Smooth muscle cell (in vitro differentiated cells): Measurements from ENCODE around the gene WTIP. TPM values are rescaled to one million over a fixed set of nuclear protein-coding genes. Genes with fewer than 3 reads are reported as not detected.
"Not testable (repeated sequence)": the region's sequence is repeated elsewhere in the genome, so short reads cannot be mapped to it uniquely, and the experiment has no call there.

Experiments used
- DNase-seq: peaks from one replicate; lab custom pipeline; 2025; ENCODE audit not compliant: unreplicated experiment; lab: John Stamatoyannopoulos, UW
- H2AFZ ChIP-seq: fragments of 200-600 bp; sonication (generic); 2 replicates; pipeline ENCODE4 v1.6.0; 2016; ENCODE audit warnings: antibody characterized with exemption, low read depth, mild to moderate bottlenecking
- H3F3A ChIP-seq: fragments of 200-600 bp; sonication (generic); 2 replicates; pipeline ENCODE4 v1.6.0; 2017; ENCODE audit warnings: antibody characterized with exemption, low read depth
- H3K27ac ChIP-seq: fragments of 200-600 bp; sonication (generic); 2 replicates; pipeline ENCODE4 v1.5.1; 2016; ENCODE audit warnings: low read depth, mild to moderate bottlenecking
- H3K27me3 ChIP-seq: fragments of 200-600 bp; sonication (generic); 2 replicates; pipeline ENCODE4 v1.6.1; 2016; ENCODE audit warnings: low read depth, mild to moderate bottlenecking
- H3K36me3 ChIP-seq: fragments of 200-600 bp; sonication (generic); 2 replicates; pipeline ENCODE4 v1.5.1; 2016; ENCODE audit warnings: low read depth
- H3K4me1 ChIP-seq: fragments of 200-600 bp; sonication (generic); 2 replicates; pipeline ENCODE4 v1.5.1; 2016; ENCODE audit warnings: low read depth
- H3K4me2 ChIP-seq: fragments of 200-600 bp; sonication (generic); 2 replicates; pipeline ENCODE4 v1.6.0; 2016; ENCODE audit warnings: mild to moderate bottlenecking
- H3K4me3 ChIP-seq: fragments of 200-600 bp; sonication (generic); 2 replicates; pipeline ENCODE4 v1.5.1; 2016; ENCODE audit warnings: mild to moderate bottlenecking
- H3K79me2 ChIP-seq: fragments of 200-600 bp; sonication (generic); 2 replicates; pipeline ENCODE4 v1.6.0; 2016; ENCODE audit warnings: low read depth, mild to moderate bottlenecking
- H3K9ac ChIP-seq: fragments of 200-600 bp; sonication (generic); 2 replicates; pipeline ENCODE4 v1.6.0; 2016; ENCODE audit warnings: low read depth
- H3K9me3 ChIP-seq: fragments of 200-600 bp; sonication (generic); replicated peaks from 2 replicates; pipeline ENCODE4 v1.5.1; 2016; ENCODE audit warnings: low read depth
- H4K20me1 ChIP-seq: fragments of 200-600 bp; sonication (generic); 2 replicates; pipeline ENCODE4 v1.6.0; 2016; ENCODE audit warnings: low read depth
- CTCF ChIP-seq: fragments of 200-600 bp; sonication (generic); IDR thresholded peaks from 2 replicates; pipeline ENCODE4 v1.5.1; 2017; ENCODE audit warnings: borderline replicate concordance, mild to moderate bottlenecking, antibody characterized with exemption; ENCODE audit not compliant: insufficient read depth, poor library complexity, severe bottlenecking
- WGBS: methylation state at CpG from one replicate; pipeline ENCODE4 v1.1.7; 2016; ENCODE audit warnings: low lambda C conversion rate; 5-methylcytosine and 5-hydroxymethylcytosine counted together
- polyA plus RNA-seq: library from polyadenylated mRNA; unstranded; fragments of >200 nt; fragmentation: Nextera tagmentation; extraction: Ambion mirVana; gene quantifications from 2 replicates; pipeline ENCODE4 v1.2.1, GENCODE V29; 2016
- total RNA-seq: library from RNA; depleted of rRNA; stranded (reverse); fragments of >200 nt; gene quantifications from 2 replicates; pipeline ENCODE4 v1.2.3, GENCODE V29; 2014

Gene WTIP
- total and polyA plus RNA-seq, 2 experiments from 2014 or later: 13.8 to 16.0 TPM

- H3K36me3 ChIP-seq: peaks cover 23% of the 10 kb centered on the region
- no peak overlapping the region for H3K4me3 ChIP-seq
- H2AFZ ChIP-seq: no peak overlapping the region
- 97% methylated on average over 3 of the region's 3 CpGs for WGBS
- no peak overlapping the region for H3K27ac ChIP-seq
- H4K20me1 ChIP-seq: peaks cover 29% of the 10 kb centered on the region
- H3K79me2 ChIP-seq: peaks cover 11% of the 10 kb centered on the region
- H3K4me1 ChIP-seq: no peaks in the 10 kb centered on the region
- no peaks in the 10 kb centered on the region for H3K9me3 ChIP-seq
- TF ChIP-seq CTCF: no peak
- H3F3A ChIP-seq: no peaks in the 10 kb centered on the region
- no peak overlapping the region for H3K4me2 ChIP-seq
- no peak overlapping the region for H3K9ac ChIP-seq
- no peak for DNase-seq
- H3K27me3 ChIP-seq: no peaks in the 10 kb centered on the region
Measured at GRCh38 chr19:34448191-34448590, 33.4 kb upstream of the WTIP start.

- Histone ChIP-seq H4K20me1 (peaks cover 36% of the 10 kb centered on the region), H3K4me3 (no peak overlapping the region), H3K27ac (no peak overlapping the region), H3K4me2 (no peak overlapping the region), H3F3A (no peaks in the 10 kb centered on the region), H2AFZ (no peak overlapping the region), H3K79me2 (peaks cover 41% of the 10 kb centered on the region), H3K36me3 (peaks cover 20% of the 10 kb centered on the region), H3K4me1 (no peaks in the 10 kb centered on the region), H3K9me3 (no peaks in the 10 kb centered on the region), H3K27me3 (no peaks in the 10 kb centered on the region), H3K9ac (no peak overlapping the region)
- no peak for DNase-seq
- no peak for TF ChIP-seq CTCF
Measured at GRCh38 chr19:34452723-34453122, 28.8 kb upstream of the WTIP start.

- DNase-seq: no peak
- no peaks in the 10 kb centered on the region for H3K4me1 ChIP-seq
- no peaks in the 10 kb centered on the region for H3K27me3 ChIP-seq
- no peak for TF ChIP-seq CTCF
- WGBS: 93% methylated on average over 2 of the region's 2 CpGs
- H3K27ac ChIP-seq: no peak overlapping the region
- no peak overlapping the region for H2AFZ ChIP-seq
- H3K36me3 ChIP-seq: peaks cover 20% of the 10 kb centered on the region
- no peaks in the 10 kb centered on the region for H3K9me3 ChIP-seq
- peaks cover 46% of the 10 kb centered on the region for H4K20me1 ChIP-seq
- H3F3A ChIP-seq: no peaks in the 10 kb centered on the region
- no peak overlapping the region for H3K9ac ChIP-seq
- H3K4me2 ChIP-seq: no peak overlapping the region
- H3K4me3 ChIP-seq: no peak overlapping the region
- H3K79me2 ChIP-seq: peaks cover 51% of the 10 kb centered on the region
Measured at GRCh38 chr19:34454091-34454490, 27.5 kb upstream of the WTIP start.

GRCh38 chr19:34454685-34455084, 26.9 kb upstream of the WTIP start:
- peaks cover 51% of the 10 kb centered on the region for H4K20me1 ChIP-seq
- over 99% methylated on average over 3 of the region's 3 CpGs for WGBS

GRCh38 chr19:34455783-34456480, 25.6 kb upstream of the WTIP start:
- not testable (repeated sequence) for H3K27ac ChIP-seq, H3K9ac ChIP-seq, H3K4me3 ChIP-seq, H3F3A ChIP-seq, H2AFZ ChIP-seq, H3K4me1 ChIP-seq, DNase-seq, H3K4me2 ChIP-seq, H3K27me3 ChIP-seq, H3K9me3 ChIP-seq
- Histone ChIP-seq H4K20me1 (peaks cover 57% of the 10 kb centered on the region), H3K36me3 (peaks cover 24% of the 10 kb centered on the region), H3K79me2 (peaks cover 67% of the 10 kb centered on the region)
- WGBS: 92% methylated on average over 16 of the region's 17 CpGs

More at GRCh38 chr19:34454685-34455084, 26.9 kb upstream of the WTIP start:
- Histone ChIP-seq H3K36me3 (peaks cover 20% of the 10 kb centered on the region), H3K4me3 (no peak overlapping the region), H3K4me2 (no peak overlapping the region), H3K27ac (no peak overlapping the region), H2AFZ (no peak overlapping the region), H3K9ac (no peak overlapping the region), H3K27me3 (no peaks in the 10 kb centered on the region), H3K79me2 (peaks cover 54% of the 10 kb centered on the region), H3K9me3 (no peaks in the 10 kb centered on the region), H3K4me1 (no peaks in the 10 kb centered on the region), H3F3A (no peaks in the 10 kb centered on the region)
- DNase-seq: no peak
- no peak for TF ChIP-seq CTCF
